ENCODE data around the gene LZIC.

The LZIC gene

DNA sequence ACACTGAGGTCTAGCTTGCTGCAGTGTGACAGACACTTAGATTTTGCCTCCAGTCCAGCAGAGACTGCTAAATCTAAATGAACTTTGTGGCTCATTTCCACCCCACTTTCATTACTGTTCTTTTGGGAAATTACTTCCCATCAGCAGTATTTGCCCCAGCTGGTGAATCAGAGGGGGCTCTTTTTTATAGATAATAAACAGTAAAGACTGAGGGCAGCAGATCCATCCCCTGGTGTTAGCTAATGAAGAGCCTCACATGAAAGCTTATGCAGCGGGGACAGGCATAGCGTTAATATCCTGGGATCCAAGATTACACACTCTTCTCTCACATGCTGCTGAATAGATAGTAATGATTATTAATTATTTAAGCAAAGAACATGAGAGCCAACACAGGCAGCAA is 26.7 kb downstream of the LZIC start:
- TF ChIP-seq EZH2 (IDR thresholded peaks at IDR 0.05; ENCODE audit: borderline replicate concordance, low read depth, low read length, severe bottlenecking), result no peak
- TF ChIP-seq, protein P1, sequence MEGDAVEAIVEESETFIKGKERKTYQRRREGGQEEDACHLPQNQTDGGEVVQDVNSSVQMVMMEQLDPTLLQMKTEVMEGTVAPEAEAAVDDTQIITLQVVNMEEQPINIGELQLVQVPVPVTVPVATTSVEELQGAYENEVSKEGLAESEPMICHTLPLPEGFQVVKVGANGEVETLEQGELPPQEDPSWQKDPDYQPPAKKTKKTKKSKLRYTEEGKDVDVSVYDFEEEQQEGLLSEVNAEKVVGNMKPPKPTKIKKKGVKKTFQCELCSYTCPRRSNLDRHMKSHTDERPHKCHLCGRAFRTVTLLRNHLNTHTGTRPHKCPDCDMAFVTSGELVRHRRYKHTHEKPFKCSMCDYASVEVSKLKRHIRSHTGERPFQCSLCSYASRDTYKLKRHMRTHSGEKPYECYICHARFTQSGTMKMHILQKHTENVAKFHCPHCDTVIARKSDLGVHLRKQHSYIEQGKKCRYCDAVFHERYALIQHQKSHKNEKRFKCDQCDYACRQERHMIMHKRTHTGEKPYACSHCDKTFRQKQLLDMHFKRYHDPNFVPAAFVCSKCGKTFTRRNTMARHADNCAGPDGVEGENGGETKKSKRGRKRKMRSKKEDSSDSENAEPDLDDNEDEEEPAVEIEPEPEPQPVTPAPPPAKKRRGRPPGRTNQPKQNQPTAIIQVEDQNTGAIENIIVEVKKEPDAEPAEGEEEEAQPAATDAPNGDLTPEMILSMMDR (IDR thresholded peaks at IDR 0.05; ENCODE audit: borderline replicate concordance, extremely low read depth, low read length, poor library complexity, severe bottlenecking), result no peak
- Histone ChIP-seq H3K4me2 (ENCODE audit: insufficient read depth, low read length) (no peak overlapping the region), H4K20me1 (ENCODE audit: insufficient read depth, low read length) (no peaks in the 10 kb centered on the region), H3K9me3 (ENCODE audit: insufficient read depth, low read length, severe bottlenecking) (no peaks in the 10 kb centered on the region), H2AFZ (ENCODE audit: low read depth, low read length) (no peak overlapping the region), H3K79me2 (ENCODE audit: insufficient read depth, low read length) (no peaks in the 10 kb centered on the region), H3K27me3 (ENCODE audit: insufficient read depth, low read length, poor library complexity) (no peaks in the 10 kb centered on the region), H3K27ac (ENCODE audit: low read length) (no peak overlapping the region), H3K36me3 (ENCODE audit: insufficient read depth, low read length) (no peaks in the 10 kb centered on the region), H3K4me1 (ENCODE audit: insufficient read depth, low read length) (peaks cover 7% of the 10 kb centered on the region), H3K9ac (ENCODE audit: low read depth, low read length) (no peak overlapping the region), H3K4me3 (ENCODE audit: low read depth in 1 of 2, low read length in 2 of 2) (no peak overlapping the region)
- DNase-seq (no peak), ATAC-seq (ENCODE audit: insufficient read depth, low read depth) (no peak)

DNA sequence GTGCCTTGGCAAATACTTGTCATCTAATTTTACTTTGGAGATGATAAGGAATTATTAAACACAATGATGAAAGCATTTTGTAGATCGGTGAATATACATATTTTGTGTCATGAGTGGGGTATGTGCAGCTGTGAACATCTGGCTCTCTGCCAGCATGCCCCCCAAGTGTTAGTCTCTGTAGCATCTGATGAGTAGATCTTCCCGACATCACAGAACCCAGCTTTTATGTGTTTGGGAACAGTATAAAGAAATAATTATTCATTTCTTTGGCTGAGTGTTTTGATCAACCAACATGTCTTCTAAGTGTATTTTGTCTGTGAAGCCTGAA is 28.6 kb downstream of the LZIC start:
- Histone ChIP-seq H3K9me3 (ENCODE audit: insufficient read depth, low read length, severe bottlenecking) (no peaks in the 10 kb centered on the region), H3K36me3 (ENCODE audit: insufficient read depth, low read length) (no peaks in the 10 kb centered on the region; the same call in 1 of the 2 replicates), H3K4me1 (ENCODE audit: insufficient read depth, low read length) (peaks cover 15% of the 10 kb centered on the region), H2AFZ (ENCODE audit: low read depth, low read length) (no peak overlapping the region), H3K4me2 (ENCODE audit: insufficient read depth, low read length) (no peak overlapping the region), H3K27me3 (ENCODE audit: insufficient read depth, low read length, poor library complexity) (no peaks in the 10 kb centered on the region), H3K79me2 (ENCODE audit: insufficient read depth, low read length) (peaks cover 2% of the 10 kb centered on the region), H4K20me1 (ENCODE audit: insufficient read depth, low read length) (no peaks in the 10 kb centered on the region), H3K9ac (ENCODE audit: low read depth, low read length) (no peak overlapping the region), H3K27ac (ENCODE audit: low read length) (no peak overlapping the region), H3K4me3 (ENCODE audit: low read depth in 1 of 2, low read length in 2 of 2) (no peak overlapping the region)
- ATAC-seq (ENCODE audit: insufficient read depth, low read depth) (no peak), DNase-seq (no peak)
- TF ChIP-seq, protein P1 (IDR thresholded peaks at IDR 0.05; ENCODE audit: borderline replicate concordance, extremely low read depth, low read length, poor library complexity, severe bottlenecking), result no peak
- TF ChIP-seq EZH2 (IDR thresholded peaks at IDR 0.05; ENCODE audit: borderline replicate concordance, low read depth, low read length, severe bottlenecking), result no peak

DNA sequence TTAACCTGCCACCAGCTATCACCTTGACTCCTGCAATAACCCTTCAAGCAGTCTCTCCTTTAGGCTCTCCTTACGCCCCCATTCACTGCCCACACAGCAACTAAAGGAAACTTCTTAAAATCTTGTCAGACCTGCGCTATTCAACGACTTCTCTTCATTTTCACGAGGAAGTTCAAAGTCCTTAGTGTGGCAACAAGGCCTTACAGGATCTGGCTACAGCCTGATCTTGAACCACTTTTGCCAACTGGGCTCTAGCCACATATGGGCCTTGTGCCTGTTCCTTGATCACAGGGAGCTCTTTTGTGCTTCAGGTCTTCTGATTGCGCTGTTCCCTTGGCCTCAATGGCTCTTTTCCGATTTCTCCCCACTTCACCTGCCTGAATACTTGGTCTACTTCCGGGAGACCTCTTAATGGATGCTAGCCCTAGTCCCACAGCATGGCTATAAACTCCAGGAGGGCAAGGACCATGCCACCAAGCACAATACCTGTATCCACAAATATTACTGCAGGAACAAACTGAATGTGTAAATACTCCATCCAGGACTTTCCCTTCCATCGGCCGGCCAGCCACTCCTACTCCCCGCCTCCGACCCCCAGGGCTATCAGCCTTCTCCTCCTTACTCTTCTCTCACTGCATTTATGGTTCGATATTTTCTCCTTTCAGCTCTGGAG is 30.8 kb downstream of the LZIC start:
- Histone ChIP-seq H3K9ac (ENCODE audit: low read depth, low read length) (no peak overlapping the region), H3K4me1 (ENCODE audit: insufficient read depth, low read length) (peaks cover 36% of the 10 kb centered on the region), H3K79me2 (ENCODE audit: insufficient read depth, low read length) (peaks cover 7% of the 10 kb centered on the region), H3K36me3 (ENCODE audit: insufficient read depth, low read length) (no peaks in the 10 kb centered on the region; the same call in 1 of the 2 replicates), H3K4me2 (ENCODE audit: insufficient read depth, low read length) (no peak overlapping the region), H3K27me3 (ENCODE audit: insufficient read depth, low read length, poor library complexity) (no peaks in the 10 kb centered on the region), H3K9me3 (ENCODE audit: insufficient read depth, low read length, severe bottlenecking) (no peaks in the 10 kb centered on the region), H3K4me3 (ENCODE audit: low read depth in 1 of 2, low read length in 2 of 2) (no peak overlapping the region), H4K20me1 (ENCODE audit: insufficient read depth, low read length) (no peaks in the 10 kb centered on the region), H3K27ac (ENCODE audit: low read length) (no peak overlapping the region), H2AFZ (ENCODE audit: low read depth, low read length) (peak overlapping the region; percentile 2; the same call in 1 of the 2 replicates)
- DNase-seq (no peak), ATAC-seq (ENCODE audit: insufficient read depth, low read depth) (no peak)
- no peak for TF ChIP-seq EZH2 (IDR thresholded peaks at IDR 0.05; ENCODE audit: borderline replicate concordance, low read depth, low read length, severe bottlenecking)
- TF ChIP-seq, protein P1 (IDR thresholded peaks at IDR 0.05; ENCODE audit: borderline replicate concordance, extremely low read depth, low read length, poor library complexity, severe bottlenecking), result no peak

All from DND-41 (cell line).